ENCODE results near the gene JMJD1C.
"Not testable (repeated sequence)": the region's sequence is repeated elsewhere in the genome, so short reads cannot be mapped to it uniquely, and the experiment has no call there.

JMJD1C gene

GRCh38 chr10:63154546-63155387 is 311.0 kb downstream of the JMJD1C start:
- FAIRE-seq (no peak), DNase-seq (ENCODE audit: insufficient read length, low spot score) (no peak)

GRCh38 chr10:63153868-63154545 is 311.8 kb downstream of the JMJD1C start:
- FAIRE-seq: not testable (repeated sequence)

GRCh38 chr10:63150745-63151144 is 315.0 kb downstream of the JMJD1C start:
- FAIRE-seq (no peak), DNase-seq (ENCODE audit: insufficient read length, low spot score) (no peak)

More at GRCh38 chr10:63153868-63154545, 311.8 kb downstream of the JMJD1C start:
- DNase-seq (ENCODE audit: insufficient read length, low spot score): not testable (repeated sequence)

- FAIRE-seq: no peak
- no peak for DNase-seq (ENCODE audit: insufficient read length, low spot score)
Measured at GRCh38 chr10:63146503-63146902, 319.3 kb downstream of the JMJD1C start.

GRCh38 chr10:63145782-63146181 is 320.0 kb downstream of the JMJD1C start:
- DNase-seq (ENCODE audit: insufficient read length, low spot score) (no peak), FAIRE-seq (peak; percentile 78)

GRCh38 chr10:63143987-63144386 is 321.8 kb downstream of the JMJD1C start:
- no peak for DNase-seq (ENCODE audit: insufficient read length, low spot score)
- no peak for FAIRE-seq

- FAIRE-seq (peak; percentile 55), DNase-seq (ENCODE audit: insufficient read length, low spot score) (no peak)
Measured at GRCh38 chr10:63142136-63142535, 323.6 kb downstream of the JMJD1C start.

- DNase-seq (ENCODE audit: insufficient read length, low spot score): no peak
- FAIRE-seq: no peak
Measured at GRCh38 chr10:63140077-63140476, 325.7 kb downstream of the JMJD1C start.

- no peak for DNase-seq (ENCODE audit: insufficient read length, low spot score)
- no peak for FAIRE-seq
Measured at GRCh38 chr10:63137306-63137705, 328.5 kb downstream of the JMJD1C start.

GRCh38 chr10:63133821-63134557 is 331.8 kb downstream of the JMJD1C start:
- no peak for DNase-seq (ENCODE audit: insufficient read length, low spot score)
- FAIRE-seq: peak; percentile 89

GRCh38 chr10:63133056-63133820 is 332.5 kb downstream of the JMJD1C start, which contains the start of gene NRBF2:
Gene NRBF2 (plus strand): TSS chr10:63133328. CDS start chr10:63133471, 143 bp downstream.
- peak; percentile 80 for DNase-seq (ENCODE audit: insufficient read length, low spot score)
- FAIRE-seq: peak; percentile 95

- FAIRE-seq: no peak
- DNase-seq (ENCODE audit: insufficient read length, low spot score): no peak
Measured at GRCh38 chr10:63132651-63133055, 333.1 kb downstream of the JMJD1C start.

GRCh38 chr10:63129888-63130287 is 335.9 kb downstream of the JMJD1C start:
- FAIRE-seq (no peak), DNase-seq (ENCODE audit: insufficient read length, low spot score) (no peak)

GRCh38 chr10:63128443-63128842 is 337.3 kb downstream of the JMJD1C start:
- FAIRE-seq: no peak
- DNase-seq (ENCODE audit: insufficient read length, low spot score): no peak

GRCh38 chr10:63125459-63125858 is 340.3 kb downstream of the JMJD1C start:
- no peak for DNase-seq (ENCODE audit: insufficient read length, low spot score)
- FAIRE-seq: no peak

- FAIRE-seq (no peak), DNase-seq (ENCODE audit: insufficient read length, low spot score) (no peak)
Measured at GRCh38 chr10:63123727-63124362, 341.9 kb downstream of the JMJD1C start.

GRCh38 chr10:63120554-63120953 is 345.2 kb downstream of the JMJD1C start:
- FAIRE-seq: no peak
- no peak for DNase-seq (ENCODE audit: insufficient read length, low spot score)

GRCh38 chr10:63119041-63119440 is 346.7 kb downstream of the JMJD1C start:
- FAIRE-seq (no peak), DNase-seq (ENCODE audit: insufficient read length, low spot score) (no peak)
